ENCODE measurements around the gene IKZF5. TPM values are rescaled to one million over a fixed set of nuclear protein-coding genes. Genes with fewer than 3 reads are reported as not detected.

Gene IKZF5
- total RNA-seq, 1 experiment from 2014 or later: 12.5 TPM

- H3K4me1 Mint-ChIP-seq: peaks cover 4 to 11% of the 10 kb centered on the region in 2 experiments
These were observed 8.4 kb downstream of the IKZF5 start for GRCh38 chr10:123000155-123000554.

More at GRCh38 chr10:123000155-123000554, 8.4 kb downstream of the IKZF5 start:
- Histone ChIP-seq H3K79me2 (ENCODE audit: insufficient read depth, low read length) (no peaks in the 10 kb centered on the region), H3K9me3 (ENCODE audit: control insufficient read depth, low read depth, low read length) (no peaks in the 10 kb centered on the region), H4K8ac (replicated peaks; ENCODE audit: insufficient read length, low read depth, low read length) (no peak overlapping the region), H2BK120ac (ENCODE audit: low read depth, low read length, poor library complexity, severe bottlenecking) (no peak overlapping the region), H4K5ac (ENCODE audit: insufficient read length, low read depth, low read length) (no peak overlapping the region), H4K91ac (ENCODE audit: insufficient read length, low read depth, low read length) (no peak overlapping the region), H3K56ac (ENCODE audit: insufficient read length, low read depth, low read length) (no peak overlapping the region), H3T11ph (ENCODE audit: low read length) (no peak overlapping the region), H3K23me2 (ENCODE audit: insufficient read length, low read depth, low read length, poor library complexity, severe bottlenecking) (no peaks in the 10 kb centered on the region), H3K4me2 (ENCODE audit: insufficient read depth, insufficient read length, low read length) (no peak overlapping the region), H3K4ac (ENCODE audit: low read depth, low read length) (no peak overlapping the region), H2BK5ac (ENCODE audit: insufficient read length, low read length) (no peak overlapping the region), H2BK12ac (ENCODE audit: insufficient read length, low read depth, low read length) (no peak overlapping the region), H3K27me3 (ENCODE audit: insufficient read depth, low read length) (no peaks in the 10 kb centered on the region; the same call in 1 of the 2 replicates), H3K18ac (ENCODE audit: insufficient read length, low read depth, low read length) (no peak overlapping the region), H3K27ac (ENCODE audit: insufficient read length, low read depth, low read length) (no peak overlapping the region), H3K79me1 (ENCODE audit: insufficient read depth, low read depth, low read length, poor library complexity, severe bottlenecking) (no peaks in the 10 kb centered on the region), H2AK5ac (ENCODE audit: insufficient read length, low read length) (no peak overlapping the region), H4K20me1 (ENCODE audit: control insufficient read depth, insufficient read depth, insufficient read length) (no peaks in the 10 kb centered on the region), H2BK20ac (ENCODE audit: low read depth, low read length, poor library complexity, severe bottlenecking) (no peak overlapping the region), H2BK15ac (ENCODE audit: low read depth, low read length) (no peak overlapping the region), H3K9ac (ENCODE audit: extremely low read depth, insufficient read length, low read length) (no peak overlapping the region), H2AFZ (ENCODE audit: low read length) (no peak overlapping the region), H3K14ac (ENCODE audit: insufficient read depth, low read length) (no peak overlapping the region), H3K23ac (ENCODE audit: insufficient read length, low read depth, low read length) (no peak overlapping the region), H3K4me1 (ENCODE audit: insufficient read depth, low read length) (no peaks in the 10 kb centered on the region)
- Mint-ChIP-seq H3K27me3 (ENCODE audit: low read depth) (no peaks in the 10 kb centered on the region), H3K27ac (no peak overlapping the region), H3K4me3 (no peak overlapping the region), H3K36me3 (ENCODE audit: insufficient read depth in 1 of 3, low read depth in 3 of 3) (peaks cover 3 to 20% (median 17%) of the 10 kb centered on the region in 3 experiments; a peak in 5 of 7 replicates), H3K9me3 (no peaks in the 10 kb centered on the region)
- TF ChIP-seq CTCF (conservative IDR thresholded peaks at IDR 0.05): no peak
- WGBS (ENCODE audit: extremely low coverage, insufficient read length, low lambda C conversion rate): no CpG with 5 or more reads among the region's 3 CpGs
- DNase-seq: no peak

All from H9 (cell line).